HepG2 (cell line): ENCODE measurements around the gene CCDC124. TPM values are rescaled to one million over a fixed set of nuclear protein-coding genes. Genes with fewer than 3 reads are reported as not detected.

ENCODE experiments used
- CSRNP2 ChIP-seq: sonication (generic); formaldehyde crosslinking; conservative IDR thresholded peaks from 2 replicates; pipeline ENCODE4 v1.8.0; 2022; ENCODE audit warnings: low read depth, missing genetic modification reagents
- DDIT3 ChIP-seq: sonication (generic); formaldehyde crosslinking; IDR thresholded peaks from 2 replicates; pipeline ENCODE4 v1.4.0; 2020; ENCODE audit warnings: mild to moderate bottlenecking, missing genetic modification reagents
- FIP1L1 ChIP-seq: fragments of 200-400 bp; formaldehyde crosslinking; IDR thresholded peaks from 2 replicates; pipeline ENCODE4 v1.6.1; 2018; ENCODE audit warnings: low read depth, mild to moderate bottlenecking, low read length, moderate library complexity, borderline replicate concordance; ENCODE audit not compliant: insufficient read depth
- FOXA1 ChIP-seq, 2 experiments: fragments of 450-650 bp in 1 of 2; sonication (generic) in 1 of 2; formaldehyde crosslinking in 1 of 2; IDR thresholded peaks; 2 replicates each; pipeline versions ENCODE4 v1.4.0 to v1.6.1; 2016 to 2020; ENCODE audit warnings: missing genetic modification reagents in 1 of 2
- ISX ChIP-seq: sonication (generic); formaldehyde crosslinking; conservative IDR thresholded peaks from 2 replicates; pipeline ENCODE4 v1.5.0; 2020; ENCODE audit warnings: missing genetic modification reagents
- NFYB ChIP-seq: sonication (generic); formaldehyde crosslinking; IDR thresholded peaks from 2 replicates; pipeline ENCODE4 v1.4.0; 2020; ENCODE audit warnings: missing genetic modification reagents
- NR2C2 ChIP-seq: sonication (generic); formaldehyde crosslinking; IDR thresholded peaks from 2 replicates; pipeline ENCODE4 v1.4.0; 2020; ENCODE audit warnings: missing genetic modification reagents, mild to moderate bottlenecking, moderate library complexity, borderline replicate concordance
- PCBP1 ChIP-seq: fragments of 200-400 bp; formaldehyde crosslinking; IDR thresholded peaks from 2 replicates; pipeline ENCODE4 v1.6.1; 2017; ENCODE audit warnings: mild to moderate bottlenecking, low read depth, low read length, borderline replicate concordance
- THAP9 ChIP-seq: sonication (generic); formaldehyde crosslinking; IDR thresholded peaks from 2 replicates; pipeline ENCODE4; 2020; ENCODE audit warnings: missing genetic modification reagents, mild to moderate bottlenecking, borderline replicate concordance
- ZEB1 ChIP-seq: IDR thresholded peaks from 2 replicates; pipeline ENCODE4 v1.6.1; 2012; ENCODE audit warnings: mild to moderate bottlenecking, low read depth, inconsistent platforms; ENCODE audit not compliant: insufficient replicate concordance
- ZNF24 ChIP-seq: fragments of 450-650 bp; IDR thresholded peaks from 2 replicates; pipeline ENCODE4 v1.6.1; 2017; ENCODE audit warnings: antibody characterized with exemption, mild to moderate bottlenecking
- ZNF264 ChIP-seq: sonication (generic); formaldehyde crosslinking; IDR thresholded peaks from 2 replicates; pipeline ENCODE4 v1.4.0; 2020; ENCODE audit warnings: missing genetic modification reagents
- ZNF414 ChIP-seq: sonication (generic); formaldehyde crosslinking; IDR thresholded peaks from 2 replicates; pipeline ENCODE4 v1.5.0; 2020; ENCODE audit warnings: missing genetic modification reagents
- ZNF607 ChIP-seq: sonication (generic); formaldehyde crosslinking; IDR thresholded peaks from 2 replicates; pipeline ENCODE4 v1.5.1; 2020; ENCODE audit warnings: missing genetic modification reagents, mild to moderate bottlenecking, borderline replicate concordance
- ZNF761 ChIP-seq: sonication (generic); formaldehyde crosslinking; conservative IDR thresholded peaks from 2 replicates; pipeline ENCODE4 v1.4.0; 2020; ENCODE audit warnings: mild to moderate bottlenecking, missing genetic modification reagents
- ZNF777 ChIP-seq: sonication (generic); formaldehyde crosslinking; IDR thresholded peaks from 2 replicates; pipeline ENCODE4 v1.4.0; 2020; ENCODE audit warnings: missing genetic modification reagents
- polyA plus RNA-seq, 8 experiments: library from polyadenylated mRNA; depleted of rRNA in 3 of 8; stranded (reverse) in 7 of 8; unstranded in 1 of 8; fragments of >200 nt; fragmentation: Illumina TruSeq in 4 of 8; extraction: Trizol in 4 of 8; gene quantifications; 2 replicates each; pipeline versions ENCODE4 v1.2.1 to v1.2.3, GENCODE V29; 2011 to 2016; ENCODE audit warnings: low read depth in 4 of 8, missing spikeins in 1 of 8, mixed read lengths in 1 of 8; ENCODE audit not compliant: insufficient read depth in 1 of 8
- total RNA-seq, 5 experiments: library from RNA; depleted of rRNA; stranded (reverse); fragments of >200 nt; fragmentation: Illumina TruSeq; extraction: Trizol; gene quantifications; 2 replicates each; pipeline ENCODE4 v1.2.3, GENCODE V29; 2016; ENCODE audit warnings: low read depth in 1 of 5
- TF ChIP-seq, protein P1 (sequence below): sonication (generic); formaldehyde crosslinking; IDR thresholded peaks from 2 replicates; pipeline ENCODE4 v1.4.0; 2020; ENCODE audit warnings: mild to moderate bottlenecking, missing genetic modification reagents

The CCDC124 gene
- total and polyA plus RNA-seq, 2 of the 13 experiments (the other 11 are each of a cell fraction or from before 2014, with no cell fraction given): 14.9 to 20.3 TPM

- TF ChIP-seq ZNF761 (CRISPR knock-in tag) (0 out of 2 replicates have a peak, but pooled peaks have one; percentile 44), CSRNP2 (no peak), NFYB (CRISPR knock-in tag) (peak; percentile 39; the same call in 1 of the 2 replicates), FIP1L1 (no peak), ZNF414 (CRISPR knock-in tag) (no peak; the same call in 1 of the 2 replicates), FOXA1 (IDR thresholded peaks at IDR 0.05) (no peak), FOXA1 (CRISPR knock-in tag; IDR thresholded peaks at IDR 0.05) (0 out of 2 replicates have a peak, but pooled peaks have one; percentile 3), ISX (CRISPR knock-in tag) (no peak), PCBP1 (no peak), DDIT3 (CRISPR knock-in tag) (no peak), THAP9 (CRISPR knock-in tag) (peak; percentile 97), ZNF24 (no peak), ZNF264 (CRISPR knock-in tag) (peak; percentile 74; the same call in 1 of the 2 replicates), NR2C2 (peak; percentile 84), ZNF777 (CRISPR knock-in tag) (no peak), ZEB1 (no peak), ZNF607 (CRISPR knock-in tag) (no peak; the same call in 1 of the 2 replicates)
- TF ChIP-seq, protein P1, sequence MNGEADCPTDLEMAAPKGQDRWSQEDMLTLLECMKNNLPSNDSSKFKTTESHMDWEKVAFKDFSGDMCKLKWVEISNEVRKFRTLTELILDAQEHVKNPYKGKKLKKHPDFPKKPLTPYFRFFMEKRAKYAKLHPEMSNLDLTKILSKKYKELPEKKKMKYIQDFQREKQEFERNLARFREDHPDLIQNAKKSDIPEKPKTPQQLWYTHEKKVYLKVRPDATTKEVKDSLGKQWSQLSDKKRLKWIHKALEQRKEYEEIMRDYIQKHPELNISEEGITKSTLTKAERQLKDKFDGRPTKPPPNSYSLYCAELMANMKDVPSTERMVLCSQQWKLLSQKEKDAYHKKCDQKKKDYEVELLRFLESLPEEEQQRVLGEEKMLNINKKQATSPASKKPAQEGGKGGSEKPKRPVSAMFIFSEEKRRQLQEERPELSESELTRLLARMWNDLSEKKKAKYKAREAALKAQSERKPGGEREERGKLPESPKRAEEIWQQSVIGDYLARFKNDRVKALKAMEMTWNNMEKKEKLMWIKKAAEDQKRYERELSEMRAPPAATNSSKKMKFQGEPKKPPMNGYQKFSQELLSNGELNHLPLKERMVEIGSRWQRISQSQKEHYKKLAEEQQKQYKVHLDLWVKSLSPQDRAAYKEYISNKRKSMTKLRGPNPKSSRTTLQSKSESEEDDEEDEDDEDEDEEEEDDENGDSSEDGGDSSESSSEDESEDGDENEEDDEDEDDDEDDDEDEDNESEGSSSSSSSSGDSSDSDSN: peak; percentile 63
These were observed at the start of gene CCDC124 (continued) for GRCh38 chr19:17932485-17933338.
